Uterus (tissue), 4 donors: ENCODE measurements around the gene ZNF319. TPM values are rescaled to one million over a fixed set of nuclear protein-coding genes. Genes with fewer than 3 reads are reported as not detected.
A peak's percentile ranks its signal among the peaks of the same experiment; 100 is the strongest.

Experiments used
- DNase-seq, 2 donors: peaks; one replicate each; pipeline ENCODE4 v3.0.0-alpha.2; 2019 to 2020
- H3K27ac ChIP-seq, 2 donors: fragments of 200-600 bp; sonication (generic); 1 replicate in 1 of 2; 2 replicates in 1 of 2; pipeline ENCODE4 v1.5.1; 2016 to 2018
- H3K27me3 ChIP-seq, 2 donors: fragments of 200-600 bp; sonication (generic); one replicate each; pipeline ENCODE4 v1.5.1; 2018 to 2019; ENCODE audit warnings: control low read depth in 1 of 2
- H3K36me3 ChIP-seq, 2 donors: fragments of 200-600 bp; sonication (generic); one replicate each; pipeline ENCODE4 v1.5.1; 2019; ENCODE audit warnings: control low read depth in 1 of 2
- H3K4me1 ChIP-seq, 2 donors: fragments of 200-600 bp; sonication (generic); one replicate each; pipeline ENCODE4 v1.5.1; 2018 to 2019; ENCODE audit warnings: control low read depth in 1 of 2
- H3K4me3 ChIP-seq, 2 donors: fragments of 200-600 bp; sonication (generic); 1 replicate in 1 of 2; 2 replicates in 1 of 2; pipeline ENCODE4 v1.5.1; 2018 to 2019; ENCODE audit warnings: mild to moderate bottlenecking in 1 of 2
- H3K9me3 ChIP-seq, 2 donors: fragments of 200-600 bp; sonication (generic); one replicate each; pipeline ENCODE4 v1.5.1; 2019; ENCODE audit warnings: control low read depth in 1 of 2
- POLR2A ChIP-seq, 2 donors: fragments of 450-650 bp; IDR thresholded peaks; one replicate each; pipeline ENCODE4 v1.6.1; 2016; ENCODE audit warnings: antibody characterized with exemption in 2 of 2, mild to moderate bottlenecking in 1 of 2, moderate library complexity in 1 of 2
- intact Hi-C: fragments of 100-400 bp; cut with DNase I; formaldehyde crosslinking; loops from one replicate; pipeline ENCODE4 v1.15.1; 2023; ENCODE audit warnings: low total_unique reads
- total RNA-seq, 4 donors: library from RNA; depleted of rRNA in 3 of 4; stranded (reverse); fragments of >200 nt in 3 of 4; gene quantifications; one replicate each; pipeline versions ENCODE4 v1.1.0 to v1.2.4, GENCODE V29; 2014 to 2023
- TF ChIP-seq, protein P1 (sequence below), 4 experiments: fragments of 200-600 bp in 2 of 4; fragments of 450-650 bp in 2 of 4; sonication (generic) in 2 of 4; IDR thresholded peaks; one replicate each; pipeline ENCODE4 v1.5.1; 2016 to 2019; ENCODE audit warnings: antibody characterized with exemption in 4 of 4, mild to moderate bottlenecking in 2 of 4, moderate library complexity in 1 of 4
- donor health status: DM: yes; HTN: yes; CAD: no.

The ZNF319 gene
- total RNA-seq, 4 donors from 2014 or later = 5.4 to 11.5 (median 6.9) TPM

DNA sequence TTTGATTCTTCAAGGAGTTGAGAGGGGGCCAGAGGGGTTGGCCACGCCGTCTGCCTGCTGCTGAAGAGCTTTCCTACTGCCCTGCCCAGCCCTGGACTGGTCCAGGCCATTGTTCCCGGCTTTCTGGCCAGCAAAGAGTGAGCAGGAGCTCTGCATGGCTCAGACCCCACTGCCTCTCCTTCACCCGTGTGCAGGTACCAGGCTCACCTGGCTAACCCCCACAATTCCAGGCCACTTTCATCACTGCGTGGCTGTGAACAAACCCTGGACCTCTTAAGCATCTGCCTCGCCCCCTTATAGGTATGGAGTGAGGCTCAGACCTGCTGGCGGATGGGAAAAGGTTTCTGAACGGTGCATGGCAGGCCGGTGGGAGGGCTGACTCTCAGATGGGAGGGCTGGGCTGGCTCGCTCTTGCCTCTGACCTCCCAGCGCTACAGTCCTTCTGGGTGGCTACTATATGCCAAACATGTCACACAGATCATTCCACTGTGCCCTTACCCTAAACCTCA, 8.9 kb downstream of the ZNF319 start:
- Histone ChIP-seq H3K4me3 (no peak overlapping the region), H3K9me3 (no peaks in the 10 kb centered on the region), H3K27ac (no peak overlapping the region), H3K36me3 (no peaks in the 10 kb centered on the region), H3K4me1 (no peaks in the 10 kb centered on the region), H3K27me3 (no peaks in the 10 kb centered on the region)
- intact Hi-C loops = no loop called here
- TF ChIP-seq POLR2A (IDR thresholded peaks at IDR 0.05) = no peak
- TF ChIP-seq, protein P1, sequence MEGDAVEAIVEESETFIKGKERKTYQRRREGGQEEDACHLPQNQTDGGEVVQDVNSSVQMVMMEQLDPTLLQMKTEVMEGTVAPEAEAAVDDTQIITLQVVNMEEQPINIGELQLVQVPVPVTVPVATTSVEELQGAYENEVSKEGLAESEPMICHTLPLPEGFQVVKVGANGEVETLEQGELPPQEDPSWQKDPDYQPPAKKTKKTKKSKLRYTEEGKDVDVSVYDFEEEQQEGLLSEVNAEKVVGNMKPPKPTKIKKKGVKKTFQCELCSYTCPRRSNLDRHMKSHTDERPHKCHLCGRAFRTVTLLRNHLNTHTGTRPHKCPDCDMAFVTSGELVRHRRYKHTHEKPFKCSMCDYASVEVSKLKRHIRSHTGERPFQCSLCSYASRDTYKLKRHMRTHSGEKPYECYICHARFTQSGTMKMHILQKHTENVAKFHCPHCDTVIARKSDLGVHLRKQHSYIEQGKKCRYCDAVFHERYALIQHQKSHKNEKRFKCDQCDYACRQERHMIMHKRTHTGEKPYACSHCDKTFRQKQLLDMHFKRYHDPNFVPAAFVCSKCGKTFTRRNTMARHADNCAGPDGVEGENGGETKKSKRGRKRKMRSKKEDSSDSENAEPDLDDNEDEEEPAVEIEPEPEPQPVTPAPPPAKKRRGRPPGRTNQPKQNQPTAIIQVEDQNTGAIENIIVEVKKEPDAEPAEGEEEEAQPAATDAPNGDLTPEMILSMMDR (IDR thresholded peaks at IDR 0.05) = no peak
- DNase-seq = no peak

DNA sequence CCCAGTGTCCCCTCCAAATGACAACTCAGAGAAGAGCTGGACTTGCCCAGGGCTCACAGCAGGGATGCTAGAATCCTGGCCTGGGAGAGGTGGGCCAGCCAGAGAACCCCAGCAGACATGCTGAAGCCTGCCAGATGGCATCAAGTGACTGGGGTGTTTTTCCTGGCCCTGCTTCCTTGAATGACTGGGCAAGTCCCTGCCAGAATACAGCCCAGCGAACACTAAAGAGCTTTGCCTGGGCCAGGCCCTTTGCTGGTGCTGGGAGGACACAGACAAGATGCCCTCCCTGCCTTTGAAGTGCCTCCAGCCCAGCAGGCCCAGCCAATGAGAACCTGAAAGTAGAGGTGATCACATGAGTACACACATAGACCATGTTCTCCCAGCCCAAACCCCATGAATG, 11.5 kb downstream of the ZNF319 start:
- TF ChIP-seq, protein P1 (IDR thresholded peaks at IDR 0.05) = no peak
- no peak for TF ChIP-seq POLR2A (IDR thresholded peaks at IDR 0.05)
- peaks cover 0 to 5% of the 10 kb centered on the region in 2 donors for H3K4me1 ChIP-seq
- intact Hi-C loops = no loop called here
- H3K27me3 ChIP-seq = no peaks in the 10 kb centered on the region
- H3K36me3 ChIP-seq = no peaks in the 10 kb centered on the region
- no peak for DNase-seq
- H3K4me3 ChIP-seq = no peak overlapping the region
- H3K9me3 ChIP-seq = no peaks in the 10 kb centered on the region
- no peak overlapping the region for H3K27ac ChIP-seq

DNA sequence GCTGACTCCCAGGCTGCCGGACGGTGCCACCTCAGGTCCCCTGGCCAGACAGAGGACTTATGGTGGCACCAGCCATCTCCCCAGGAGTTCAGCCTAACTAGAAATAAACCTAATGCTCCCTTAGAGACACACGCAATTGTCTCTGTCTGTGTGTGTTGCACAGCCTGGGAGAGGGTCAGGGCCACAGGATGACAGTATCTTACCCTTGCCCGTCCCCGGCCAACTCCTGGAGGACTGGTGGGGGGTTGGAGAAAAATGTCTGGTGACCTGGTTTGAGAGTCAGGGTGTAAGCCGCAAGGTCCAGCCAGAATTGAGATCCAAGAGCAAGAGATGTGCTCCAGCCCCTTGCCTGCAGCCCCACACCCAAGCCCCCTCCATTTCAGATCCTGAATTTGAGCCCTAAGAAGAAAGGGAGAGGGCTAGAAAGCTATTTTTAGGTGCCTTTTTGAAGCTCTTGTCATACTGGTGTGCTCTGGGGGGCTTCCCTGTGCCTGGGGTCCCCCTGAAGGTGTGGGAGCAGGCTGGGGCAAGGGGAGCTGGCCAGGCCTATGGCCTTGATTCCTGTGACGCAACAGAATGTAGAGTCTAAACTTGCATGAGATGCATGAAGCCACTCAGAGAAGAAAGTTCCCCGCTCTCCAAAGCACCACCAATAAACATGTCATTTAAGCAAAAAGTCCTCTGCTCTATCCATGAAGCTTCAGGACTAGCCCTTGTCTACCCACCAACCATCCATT, 12.9 kb downstream of the ZNF319 start:
- TF ChIP-seq, protein P1 (IDR thresholded peaks at IDR 0.05) = no peak
- no peak for TF ChIP-seq POLR2A (IDR thresholded peaks at IDR 0.05)
- intact Hi-C loops = no loop called here
- H3K27ac ChIP-seq = no peak overlapping the region
- H3K36me3 ChIP-seq = no peaks in the 10 kb centered on the region
- H3K4me1 ChIP-seq = peaks cover 0 to 5% of the 10 kb centered on the region in 2 donors
- no peak overlapping the region for H3K4me3 ChIP-seq
- no peak for DNase-seq
- no peaks in the 10 kb centered on the region for H3K27me3 ChIP-seq
- no peaks in the 10 kb centered on the region for H3K9me3 ChIP-seq

DNA sequence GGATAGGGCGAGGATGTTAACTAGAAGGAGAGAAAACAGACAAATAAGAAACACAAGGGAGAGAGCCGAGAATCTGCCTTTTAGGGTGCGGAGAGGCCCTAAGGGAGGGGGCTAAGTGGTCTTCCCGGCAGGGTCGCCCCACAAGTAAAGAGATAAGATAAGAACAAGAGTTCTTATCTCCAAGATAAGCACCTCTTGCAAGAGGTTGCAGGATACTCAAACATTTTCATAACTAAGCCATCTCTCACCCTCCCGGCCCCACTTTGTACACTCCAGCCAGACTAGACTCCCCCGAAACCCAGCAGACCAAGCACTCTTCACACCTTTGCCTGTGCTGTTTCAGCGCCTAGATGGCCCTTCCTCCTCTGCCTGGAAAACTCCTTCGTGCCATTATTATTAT, 14.3 kb downstream of the ZNF319 start:
- peak overlapping the region in 1 of 2 donors; percentile 91 for H3K27ac ChIP-seq
- no peaks in the 10 kb centered on the region for H3K9me3 ChIP-seq
- TF ChIP-seq POLR2A (IDR thresholded peaks at IDR 0.05) = no peak
- TF ChIP-seq, protein P1 (IDR thresholded peaks at IDR 0.05) = no peak
- no peak for DNase-seq
- H3K4me1 ChIP-seq = peaks cover 0 to 5% of the 10 kb centered on the region in 2 donors
- no peaks in the 10 kb centered on the region for H3K27me3 ChIP-seq
- no peak overlapping the region for H3K4me3 ChIP-seq
- intact Hi-C loops = no loop called here
- H3K36me3 ChIP-seq = no peaks in the 10 kb centered on the region
